Stimulated activated effector memory CD8-positive, alpha-beta T cell treated with anti-CD3 and anti-CD28 coated beads, Interleukin-12 subunit alpha, Interleukin-12 subunit beta, amount 100 ng/mL, for 72 hours (primary cell): ENCODE measurements around the gene CERS5.

ENCODE experiments used
- ATAC-seq: fragments of 150-1000 bp; cut with Tn5 transposase; 2 replicates; pipeline ENCODE4 v1.10.0; 2021
- DNase-seq, 2 donors: peaks; one replicate each; pipeline ENCODE4 v3.0.0; 2021 to 2022; ENCODE audit warnings: low spot score in 2 of 2
- H3K27ac Mint-ChIP-seq: one replicate; pipeline ENCODE4 v1.8.0; 2022; ENCODE audit warnings: mild to moderate bottlenecking, mixed read lengths
- H3K36me3 Mint-ChIP-seq: one replicate; pipeline ENCODE4 v1.8.0; 2022; ENCODE audit warnings: mild to moderate bottlenecking, mixed read lengths
- H3K4me1 Mint-ChIP-seq: one replicate; pipeline ENCODE4 v1.8.0; 2022; ENCODE audit warnings: mixed read lengths
- H3K4me3 Mint-ChIP-seq: one replicate; pipeline ENCODE4 v1.8.0; 2022; ENCODE audit warnings: mild to moderate bottlenecking, mixed read lengths
- H3K9me3 Mint-ChIP-seq: one replicate; pipeline ENCODE4 v1.8.0; 2022; ENCODE audit warnings: mixed read lengths

The CERS5 gene

GRCh38 chr12:50121641-50122040 is 45.5 kb downstream of the CERS5 start:
- H3K36me3 Mint-ChIP-seq, result peaks cover 92% of the 10 kb centered on the region
- H3K9me3 Mint-ChIP-seq, result no peaks in the 10 kb centered on the region
- ATAC-seq (no peak), DNase-seq (no peak)
- H3K4me3 Mint-ChIP-seq, result no peak overlapping the region
- H3K4me1 Mint-ChIP-seq, result peaks cover 39% of the 10 kb centered on the region
- H3K27ac Mint-ChIP-seq, result peak overlapping the region; percentile 5

DNA sequence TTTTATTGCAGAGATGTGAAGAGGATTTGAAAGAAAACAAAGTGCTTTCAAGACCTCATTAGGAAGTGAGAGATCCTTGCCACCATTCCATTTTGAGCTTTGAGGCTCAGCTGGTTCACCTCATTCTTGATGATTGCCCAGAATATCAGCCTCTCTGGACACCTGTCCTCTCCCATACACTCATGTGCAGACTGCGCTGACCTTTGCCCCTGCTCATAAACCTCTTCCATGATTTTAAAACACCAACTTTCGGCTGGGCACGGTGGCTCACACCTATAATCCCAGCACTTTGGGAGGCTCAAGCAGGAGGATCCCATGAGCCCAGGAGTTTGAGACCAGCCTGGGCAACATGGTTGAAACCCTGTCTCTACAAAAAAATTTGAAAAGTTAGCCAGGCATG is 46.2 kb downstream of the CERS5 start:
- H3K4me1 Mint-ChIP-seq, result peaks cover 44% of the 10 kb centered on the region
- H3K4me3 Mint-ChIP-seq, result no peak overlapping the region
- DNase-seq (no peak), ATAC-seq (no peak)
- H3K36me3 Mint-ChIP-seq, result peaks cover 90% of the 10 kb centered on the region
- H3K9me3 Mint-ChIP-seq, result no peaks in the 10 kb centered on the region
- H3K27ac Mint-ChIP-seq, result peak overlapping the region; percentile 12

GRCh38 chr12:50120521-50120920 is 46.6 kb downstream of the CERS5 start:
- ATAC-seq (no peak), DNase-seq (no peak)
- H3K4me1 Mint-ChIP-seq, result peaks cover 44% of the 10 kb centered on the region
- H3K36me3 Mint-ChIP-seq, result peaks cover 90% of the 10 kb centered on the region
- H3K4me3 Mint-ChIP-seq, result no peak overlapping the region
- H3K27ac Mint-ChIP-seq, result peak overlapping the region; percentile 12
- no peaks in the 10 kb centered on the region for H3K9me3 Mint-ChIP-seq

- Mint-ChIP-seq H3K4me1 (peaks cover 40% of the 10 kb centered on the region), H3K36me3 (peaks cover 93% of the 10 kb centered on the region), H3K9me3 (no peaks in the 10 kb centered on the region), H3K4me3 (no peak overlapping the region), H3K27ac (no peak overlapping the region)
- ATAC-seq, result no peak
- DNase-seq, result no peak
These were observed 47.8 kb downstream of the CERS5 start for GRCh38 chr12:50119387-50119786.

- H3K36me3 Mint-ChIP-seq, result peaks cover 78% of the 10 kb centered on the region
- no peak for ATAC-seq
- no peak overlapping the region for H3K27ac Mint-ChIP-seq
These were observed 50.0 kb downstream of the CERS5 start for GRCh38 chr12:50117057-50117622.

DNA sequence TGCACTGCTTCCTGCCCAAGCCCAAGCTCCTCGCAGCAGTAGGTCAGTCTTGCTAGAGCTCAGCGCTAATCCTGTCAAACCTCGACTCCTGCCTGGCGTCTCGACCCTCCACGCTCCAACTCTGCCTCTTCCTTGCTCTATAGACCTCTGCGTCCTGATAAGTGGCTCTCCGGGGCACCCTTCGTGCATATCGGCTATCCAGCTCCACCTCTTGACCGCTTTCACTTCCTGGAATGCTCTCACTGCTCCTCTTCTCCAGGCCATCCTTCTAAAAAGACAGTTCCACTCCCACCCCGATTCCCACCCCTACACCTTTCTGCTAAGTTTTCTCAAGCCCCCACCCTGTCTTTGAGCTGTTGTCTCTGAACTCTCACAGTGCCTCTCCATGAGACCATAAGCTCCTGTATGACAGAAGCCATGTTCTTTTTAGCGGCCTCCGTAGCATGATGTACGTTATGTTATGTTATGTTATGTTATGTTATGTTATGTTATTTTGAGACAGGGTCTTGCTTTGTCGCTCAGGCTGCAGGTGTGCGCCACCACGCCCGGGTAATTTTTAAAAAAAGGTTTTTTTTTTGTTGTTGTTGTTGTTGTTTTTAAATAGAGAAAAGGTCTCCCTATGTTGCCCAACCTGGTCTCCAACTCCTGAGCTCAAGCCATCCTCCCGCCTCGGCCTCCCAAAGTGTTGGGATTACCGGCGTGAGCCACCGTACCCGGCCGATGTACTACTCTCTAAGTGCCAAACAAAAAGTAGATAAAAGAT is 54.5 kb downstream of the CERS5 start:
- DNase-seq, result no peak
- Mint-ChIP-seq H3K27ac (peak overlapping the region; percentile 95), H3K9me3 (no peaks in the 10 kb centered on the region), H3K4me3 (peak overlapping the region; percentile 95), H3K4me1 (peaks cover 46% of the 10 kb centered on the region), H3K36me3 (peaks cover 47% of the 10 kb centered on the region)
- no peak for ATAC-seq

More at GRCh38 chr12:50117057-50117622, 50.0 kb downstream of the CERS5 start:
- no peak for DNase-seq
- Mint-ChIP-seq H3K4me3 (no peak overlapping the region), H3K4me1 (peaks cover 41% of the 10 kb centered on the region), H3K9me3 (no peaks in the 10 kb centered on the region)

DNA sequence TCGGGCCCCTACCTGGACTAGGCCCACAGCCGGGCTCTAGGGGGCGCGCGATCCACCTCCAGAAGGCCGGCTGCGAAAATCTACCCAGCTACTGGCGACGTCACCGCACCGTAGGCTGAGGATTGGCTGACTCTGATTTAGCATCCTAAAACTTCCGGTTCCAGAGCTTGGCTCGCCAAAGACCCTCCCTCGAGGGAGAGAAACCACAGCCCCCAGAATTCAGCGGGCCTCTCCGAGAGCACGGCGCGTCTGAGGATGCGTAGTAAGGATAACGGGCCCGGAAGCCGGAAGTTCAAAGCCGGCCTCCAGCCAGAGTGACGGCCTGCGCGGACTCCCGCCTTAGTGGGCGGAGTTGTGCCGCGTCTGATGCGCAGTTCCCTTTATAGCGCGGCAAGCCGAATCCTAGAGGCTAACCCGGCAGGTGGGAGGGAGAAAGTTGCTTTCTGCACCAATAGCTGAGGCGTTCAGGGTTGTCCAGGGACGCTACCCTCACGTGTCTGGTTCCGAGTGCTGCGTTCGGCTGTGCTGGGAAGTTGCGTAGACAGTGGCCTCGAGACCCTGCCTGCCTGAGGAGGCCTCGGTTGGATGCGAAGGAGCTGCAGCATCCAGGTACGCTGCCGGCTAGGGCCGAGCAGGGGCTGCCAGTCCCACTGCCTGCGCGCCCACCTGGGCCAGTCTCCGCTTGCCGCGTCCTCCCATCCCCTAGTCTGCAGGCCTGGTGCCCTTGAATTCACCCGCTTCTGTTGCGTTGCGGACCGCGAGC is 55.3 kb downstream of the CERS5 start, which contains the start of gene COX14:
TSS of gene COX14 (plus strand) at position 544 of the 763 bp plus-strand sequence. CDS start 7,808 bp downstream, outside the sequence.
- H3K9me3 Mint-ChIP-seq, result no peaks in the 10 kb centered on the region
- H3K4me3 Mint-ChIP-seq, result peak within 1 kb of the TSS; percentile 95
- H3K36me3 Mint-ChIP-seq, result peaks cover 39% of the 10 kb centered on the region
- H3K27ac Mint-ChIP-seq, result peak within 1 kb of the TSS; percentile 95
- ATAC-seq (peak; percentile 90), DNase-seq (peak; percentile 99 to 100)
- peaks cover 40% of the 10 kb centered on the region for H3K4me1 Mint-ChIP-seq

DNA sequence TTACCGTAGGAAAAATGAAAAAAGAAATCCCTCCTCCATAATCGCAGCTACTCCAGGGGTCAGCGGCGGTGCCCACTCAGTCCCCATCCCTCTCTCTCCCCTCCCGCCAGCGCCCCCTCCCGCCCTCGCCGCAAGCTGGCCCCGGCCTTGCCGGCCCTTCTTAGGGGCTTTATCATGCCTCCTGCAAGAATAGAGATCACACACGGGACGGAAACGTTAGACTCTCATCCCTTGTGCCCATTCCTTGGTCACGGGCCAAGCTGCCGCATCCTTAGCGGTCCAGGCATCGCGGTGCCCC is 55.8 kb downstream of the CERS5 start:
- Mint-ChIP-seq H3K36me3 (peaks cover 35% of the 10 kb centered on the region), H3K4me1 (peaks cover 37% of the 10 kb centered on the region), H3K9me3 (no peaks in the 10 kb centered on the region), H3K27ac (peak overlapping the region; percentile 95), H3K4me3 (peak overlapping the region; percentile 95)
- DNase-seq, result no peak
- ATAC-seq, result no peak

GRCh38 chr12:50110762-50111351 is 56.3 kb downstream of the CERS5 start:
- no peaks in the 10 kb centered on the region for H3K9me3 Mint-ChIP-seq
- DNase-seq (peak; percentile 9 to 65), ATAC-seq (no peak)
- H3K4me1 Mint-ChIP-seq, result peaks cover 32% of the 10 kb centered on the region
- peaks cover 31% of the 10 kb centered on the region for H3K36me3 Mint-ChIP-seq
- H3K4me3 Mint-ChIP-seq, result peak overlapping the region; percentile 95
- H3K27ac Mint-ChIP-seq, result peak overlapping the region; percentile 95

- peak overlapping the region; percentile 95 for H3K4me3 Mint-ChIP-seq
- no peaks in the 10 kb centered on the region for H3K9me3 Mint-ChIP-seq
- H3K27ac Mint-ChIP-seq, result peak overlapping the region; percentile 95
- H3K4me1 Mint-ChIP-seq, result peaks cover 26% of the 10 kb centered on the region
- DNase-seq (no peak), ATAC-seq (no peak)
- peaks cover 25% of the 10 kb centered on the region for H3K36me3 Mint-ChIP-seq
These were observed 56.9 kb downstream of the CERS5 start for GRCh38 chr12:50110127-50110761.

GRCh38 chr12:50109319-50109718 is 57.9 kb downstream of the CERS5 start:
- H3K4me1 Mint-ChIP-seq, result peaks cover 21% of the 10 kb centered on the region
- H3K27ac Mint-ChIP-seq, result peak overlapping the region; percentile 61
- ATAC-seq, result no peak
- peaks cover 16% of the 10 kb centered on the region for H3K36me3 Mint-ChIP-seq
- no peak for DNase-seq
- no peak overlapping the region for H3K4me3 Mint-ChIP-seq
- no peaks in the 10 kb centered on the region for H3K9me3 Mint-ChIP-seq

DNA sequence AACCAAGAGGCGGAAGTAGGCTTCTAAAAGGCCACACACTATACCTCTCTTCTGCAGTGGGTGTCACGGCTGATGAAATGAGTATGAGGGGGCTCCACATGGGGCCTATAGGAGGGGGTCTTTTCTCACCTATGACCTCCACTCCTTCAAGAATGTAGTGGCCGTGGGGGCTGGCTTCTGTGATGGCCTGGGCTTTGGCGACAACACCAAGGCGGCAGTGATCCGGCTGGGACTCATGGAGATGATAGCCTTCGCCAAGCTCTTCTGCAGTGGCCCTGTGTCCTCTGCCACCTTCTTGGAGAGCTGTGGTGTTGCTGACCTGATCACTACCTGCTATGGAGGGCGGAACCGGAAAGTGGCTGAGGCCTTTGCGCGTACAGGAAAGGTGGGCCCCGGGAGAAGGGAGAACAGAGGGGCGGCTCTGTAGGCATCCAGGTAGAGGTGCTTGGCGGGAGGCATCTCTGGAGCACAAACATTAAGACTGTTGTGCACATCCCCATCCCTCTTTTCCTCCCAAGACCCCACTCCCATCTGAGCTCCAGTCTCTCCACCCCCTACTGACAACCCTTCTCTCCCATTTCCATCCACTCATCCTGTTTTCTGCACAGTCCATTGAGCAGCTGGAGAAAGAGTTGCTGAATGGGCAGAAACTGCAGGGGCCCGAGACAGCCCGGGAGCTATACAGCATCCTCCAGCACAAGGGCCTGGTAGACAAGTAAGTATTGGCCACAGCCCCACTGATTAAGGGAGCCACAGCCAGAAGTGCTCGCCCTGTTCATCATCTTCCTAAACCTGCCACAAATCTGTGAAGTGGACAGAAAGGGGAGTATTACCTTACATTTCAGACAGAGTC is 59.5 kb downstream of the CERS5 start:
- DNase-seq, result no peak
- no peak overlapping the region for H3K4me3 Mint-ChIP-seq
- no peak for ATAC-seq
- H3K36me3 Mint-ChIP-seq, result peaks cover 9% of the 10 kb centered on the region
- no peaks in the 10 kb centered on the region for H3K9me3 Mint-ChIP-seq
- no peak overlapping the region for H3K27ac Mint-ChIP-seq
- H3K4me1 Mint-ChIP-seq, result peaks cover 25% of the 10 kb centered on the region

DNA sequence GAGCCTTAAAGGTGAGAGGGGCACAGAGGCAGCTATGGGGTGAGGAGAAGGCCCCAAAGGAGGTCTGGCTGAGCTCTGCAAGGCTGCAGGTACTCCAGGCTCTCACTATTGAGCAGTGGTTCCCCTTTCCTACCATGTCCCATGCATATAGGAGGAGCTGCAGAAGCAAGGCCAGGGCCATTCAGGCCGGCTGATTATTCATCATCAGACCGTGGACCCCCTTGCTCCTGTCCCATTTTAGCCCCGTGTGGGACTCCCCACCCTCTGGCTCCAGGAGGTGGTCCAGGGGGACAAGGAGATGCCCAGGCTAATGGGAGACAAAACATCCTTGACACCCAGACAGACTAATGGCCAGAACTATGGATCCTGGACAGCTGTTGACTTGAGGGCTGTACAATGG is 60.3 kb downstream of the CERS5 start:
- Mint-ChIP-seq H3K4me3 (no peak overlapping the region), H3K9me3 (no peaks in the 10 kb centered on the region), H3K36me3 (peaks cover 9% of the 10 kb centered on the region), H3K27ac (no peak overlapping the region), H3K4me1 (peaks cover 25% of the 10 kb centered on the region)
- ATAC-seq (no peak), DNase-seq (no peak)

DNA sequence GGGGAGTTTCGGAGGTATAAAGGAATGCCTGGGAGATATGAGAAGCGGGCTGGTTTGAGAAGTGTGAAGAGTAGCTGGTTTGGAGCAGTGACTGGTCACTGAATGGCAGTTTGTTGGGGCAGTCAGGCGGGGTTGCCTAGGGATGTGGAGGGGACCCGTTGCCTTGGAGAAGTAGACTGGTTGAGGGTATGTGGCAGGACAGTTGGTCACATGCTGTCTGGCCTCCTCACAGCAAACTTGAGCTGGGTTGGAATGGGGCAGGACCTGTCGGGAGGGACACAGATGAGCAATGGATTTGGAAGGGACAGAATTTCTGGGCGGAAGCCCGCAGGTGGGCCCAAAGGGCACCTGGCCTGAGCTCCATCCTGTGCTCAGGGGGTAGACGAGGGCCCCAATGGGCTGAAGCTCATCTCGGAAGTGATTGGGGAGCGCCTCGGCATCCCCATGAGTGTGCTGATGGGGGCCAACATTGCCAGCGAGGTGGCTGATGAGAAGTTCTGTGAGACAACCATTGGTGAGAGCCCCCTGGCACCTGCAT is 61.2 kb downstream of the CERS5 start:
- DNase-seq (no peak), ATAC-seq (no peak)
- H3K9me3 Mint-ChIP-seq, result no peaks in the 10 kb centered on the region
- peaks cover 11% of the 10 kb centered on the region for H3K36me3 Mint-ChIP-seq
- no peak overlapping the region for H3K4me3 Mint-ChIP-seq
- H3K4me1 Mint-ChIP-seq, result peaks cover 17% of the 10 kb centered on the region
- H3K27ac Mint-ChIP-seq, result no peak overlapping the region
